ENCODE measurements around the gene TAGAP. TPM values are rescaled to one million over a fixed set of nuclear protein-coding genes. Genes with fewer than 3 reads are reported as not detected.
"Not testable (repeated sequence)": the region's sequence is repeated elsewhere in the genome, so short reads cannot be mapped to it uniquely, and the experiment has no call there.

Gene TAGAP
- polyA plus RNA-seq, 3 donors from 2014 or later: 63.6 to 114 (median 84.4) TPM

- peaks cover 3 to 22% (median 19%) of the 10 kb centered on the region in 3 donors for H3K27me3 Mint-ChIP-seq (ENCODE audit: low read depth in 3 of 3)
- no peaks in the 10 kb centered on the region for H3K9me3 Mint-ChIP-seq
- H3K4me3 Mint-ChIP-seq: no peak overlapping the region
- no peak for DNase-seq
- peaks cover 9 to 14% (median 13%) of the 10 kb centered on the region in 3 donors for H3K36me3 Mint-ChIP-seq
- H3K27ac Mint-ChIP-seq: peak overlapping the region in 2 of 6 donors; percentile 14 to 38
- peaks cover 21 to 23% of the 10 kb centered on the region in 2 donors for H3K4me1 Mint-ChIP-seq
Observed at GRCh38 chr6:159047891-159048685, 3.3 kb upstream of the TAGAP start.

GRCh38 chr6:159045801-159046200 lies 1.0 kb upstream of the TAGAP start:
- peak overlapping the region; percentile 96 to 99 (median 98) for H3K27ac Mint-ChIP-seq
- DNase-seq: no peak
- peaks cover 10 to 44% (median 33%) of the 10 kb centered on the region in 3 donors for H3K27me3 Mint-ChIP-seq (ENCODE audit: low read depth in 3 of 3)

GRCh38 chr6:159043947-159044346 lies 844 bp downstream of the TAGAP start:
- DNase-seq: peak in 2 of 3 donors; percentile 49 to 52
- Mint-ChIP-seq H3K4me1 (peaks cover 53 to 58% of the 10 kb centered on the region in 2 donors), H3K36me3 (peaks cover 36 to 54% (median 49%) of the 10 kb centered on the region in 3 donors), H3K4me3 (peak overlapping the region; percentile 100), H3K9me3 (no peaks in the 10 kb centered on the region), H3K27me3 (ENCODE audit: low read depth in 3 of 3) (peaks cover 14 to 52% (median 42%) of the 10 kb centered on the region in 3 donors), H3K27ac (peak overlapping the region; percentile 96 to 99 (median 98))

More at GRCh38 chr6:159045801-159046200, 1.0 kb upstream of the TAGAP start:
- H3K4me1 Mint-ChIP-seq: peaks cover 35 to 40% of the 10 kb centered on the region in 2 donors
- H3K36me3 Mint-ChIP-seq: peaks cover 23 to 36% (median 31%) of the 10 kb centered on the region in 3 donors
- peak overlapping the region; percentile 100 for H3K4me3 Mint-ChIP-seq
- H3K9me3 Mint-ChIP-seq: no peaks in the 10 kb centered on the region

GRCh38 chr6:159043251-159043650 lies 1.5 kb downstream of the TAGAP start:
- Mint-ChIP-seq H3K9me3 (no peaks in the 10 kb centered on the region), H3K27ac (peak overlapping the region; percentile 96 to 99 (median 98)), H3K36me3 (peaks cover 42 to 61% (median 52%) of the 10 kb centered on the region in 3 donors), H3K4me1 (peaks cover 59 to 65% of the 10 kb centered on the region in 2 donors), H3K4me3 (peak overlapping the region; percentile 100), H3K27me3 (ENCODE audit: low read depth in 3 of 3) (peaks cover 14 to 55% (median 45%) of the 10 kb centered on the region in 3 donors)
- peak; percentile 53 to 66 (median 66) for DNase-seq

- Mint-ChIP-seq H3K9me3 (no peaks in the 10 kb centered on the region), H3K27me3 (ENCODE audit: low read depth in 3 of 3) (peaks cover 14 to 55% (median 45%) of the 10 kb centered on the region in 3 donors), H3K4me3 (peak overlapping the region; percentile 100), H3K4me1 (peaks cover 64 to 69% of the 10 kb centered on the region in 2 donors), H3K27ac (peak overlapping the region; percentile 96 to 99 (median 98)), H3K36me3 (peaks cover 44 to 66% (median 55%) of the 10 kb centered on the region in 3 donors)
- DNase-seq: no peak
Observed at GRCh38 chr6:159042826-159043181, 2.0 kb downstream of the TAGAP start.

- H3K27me3 Mint-ChIP-seq (ENCODE audit: low read depth in 3 of 3): peaks cover 14 to 61% (median 45%) of the 10 kb centered on the region in 3 donors
- H3K27ac Mint-ChIP-seq: peak overlapping the region; percentile 96 to 99 (median 98)
- peaks cover 50 to 72% (median 61%) of the 10 kb centered on the region in 3 donors for H3K36me3 Mint-ChIP-seq
- H3K4me3 Mint-ChIP-seq: peak overlapping the region; percentile 100
- H3K4me1 Mint-ChIP-seq: peaks cover 68 to 75% of the 10 kb centered on the region in 2 donors
- peak; percentile 89 to 94 (median 93) for DNase-seq
- H3K9me3 Mint-ChIP-seq: no peaks in the 10 kb centered on the region
Observed at GRCh38 chr6:159042003-159042825, 2.6 kb downstream of the TAGAP start.

- Mint-ChIP-seq H3K4me1 (peaks cover 76 to 86% of the 10 kb centered on the region in 2 donors), H3K9me3 (no peaks in the 10 kb centered on the region), H3K4me3 (peak overlapping the region; percentile 100), H3K27me3 (ENCODE audit: low read depth in 3 of 3) (peaks cover 14 to 61% (median 52%) of the 10 kb centered on the region in 3 donors), H3K27ac (peak overlapping the region; percentile 96 to 99 (median 98)), H3K36me3 (peaks cover 57 to 79% (median 65%) of the 10 kb centered on the region in 3 donors)
- DNase-seq: no peak
Observed at GRCh38 chr6:159041181-159041580, 3.6 kb downstream of the TAGAP start.

GRCh38 chr6:159039885-159040258 lies 4.9 kb downstream of the TAGAP start:
- Mint-ChIP-seq H3K4me3 (peak overlapping the region; percentile 100), H3K9me3 (no peaks in the 10 kb centered on the region), H3K27me3 (ENCODE audit: low read depth in 3 of 3) (peaks cover 13 to 53% (median 47%) of the 10 kb centered on the region in 3 donors), H3K27ac (peak overlapping the region; percentile 96 to 99 (median 98)), H3K4me1 (peaks cover 80 to 88% of the 10 kb centered on the region in 2 donors), H3K36me3 (peaks cover 66 to 92% (median 77%) of the 10 kb centered on the region in 3 donors)
- DNase-seq: no peak

GRCh38 chr6:159038914-159039884 lies 5.6 kb downstream of the TAGAP start:
- Mint-ChIP-seq H3K4me1 (peaks cover 78 to 92% of the 10 kb centered on the region in 2 donors), H3K4me3 (peak overlapping the region; percentile 100), H3K27me3 (ENCODE audit: low read depth in 3 of 3) (peaks cover 11 to 47% (median 44%) of the 10 kb centered on the region in 3 donors), H3K27ac (peak overlapping the region; percentile 96 to 99 (median 98)), H3K9me3 (no peaks in the 10 kb centered on the region), H3K36me3 (peaks cover 66 to 93% (median 77%) of the 10 kb centered on the region in 3 donors)
- peak; percentile 80 to 84 (median 83) for DNase-seq

- DNase-seq, H3K9me3 Mint-ChIP-seq: not testable (repeated sequence)
- H3K4me1 Mint-ChIP-seq: peaks cover 81 to 94% of the 10 kb centered on the region in 2 donors
- H3K36me3 Mint-ChIP-seq: peaks cover 59 to 85% (median 69%) of the 10 kb centered on the region in 3 donors
- H3K27ac Mint-ChIP-seq: peak overlapping the region; percentile 96 to 99 (median 98)
- peak overlapping the region; percentile 100 for H3K4me3 Mint-ChIP-seq
- H3K27me3 Mint-ChIP-seq (ENCODE audit: low read depth in 3 of 3): peaks cover 11 to 41% (median 36%) of the 10 kb centered on the region in 3 donors
Observed at GRCh38 chr6:159038318-159038717, 6.5 kb downstream of the TAGAP start.

GRCh38 chr6:159037756-159038290 lies 7.0 kb downstream of the TAGAP start:
- Mint-ChIP-seq H3K4me1 (peaks cover 76 to 94% of the 10 kb centered on the region in 2 donors), H3K9me3 (no peaks in the 10 kb centered on the region), H3K4me3 (peak overlapping the region; percentile 63 to 100 (median 100)), H3K27ac (peak overlapping the region; percentile 96 to 99 (median 98)), H3K36me3 (peaks cover 54 to 83% (median 64%) of the 10 kb centered on the region in 3 donors), H3K27me3 (ENCODE audit: low read depth in 3 of 3) (peaks cover 11 to 37% (median 32%) of the 10 kb centered on the region in 3 donors)
- no peak for DNase-seq

GRCh38 chr6:159036673-159037072 lies 8.1 kb downstream of the TAGAP start:
- Mint-ChIP-seq H3K27me3 (ENCODE audit: low read depth in 3 of 3) (peaks cover 3 to 25% (median 20%) of the 10 kb centered on the region in 3 donors), H3K4me1 (peaks cover 68 to 87% of the 10 kb centered on the region in 2 donors), H3K9me3 (no peaks in the 10 kb centered on the region), H3K36me3 (peaks cover 50 to 71% (median 55%) of the 10 kb centered on the region in 3 donors), H3K4me3 (peak overlapping the region; percentile 65 to 100 (median 71)), H3K27ac (peak overlapping the region; percentile 89 to 99 (median 93))
- DNase-seq: peak in 1 of 3 donors; percentile 29
